Fibroblast of peridontal ligament (primary cell): ENCODE measurements around the gene SIX3.

Experiments
- DNase-seq: peaks from one replicate; pipeline ENCODE4 v3.0.0-alpha.2; 2010; ENCODE audit errors: extremely low read depth

SIX3 gene

DNA sequence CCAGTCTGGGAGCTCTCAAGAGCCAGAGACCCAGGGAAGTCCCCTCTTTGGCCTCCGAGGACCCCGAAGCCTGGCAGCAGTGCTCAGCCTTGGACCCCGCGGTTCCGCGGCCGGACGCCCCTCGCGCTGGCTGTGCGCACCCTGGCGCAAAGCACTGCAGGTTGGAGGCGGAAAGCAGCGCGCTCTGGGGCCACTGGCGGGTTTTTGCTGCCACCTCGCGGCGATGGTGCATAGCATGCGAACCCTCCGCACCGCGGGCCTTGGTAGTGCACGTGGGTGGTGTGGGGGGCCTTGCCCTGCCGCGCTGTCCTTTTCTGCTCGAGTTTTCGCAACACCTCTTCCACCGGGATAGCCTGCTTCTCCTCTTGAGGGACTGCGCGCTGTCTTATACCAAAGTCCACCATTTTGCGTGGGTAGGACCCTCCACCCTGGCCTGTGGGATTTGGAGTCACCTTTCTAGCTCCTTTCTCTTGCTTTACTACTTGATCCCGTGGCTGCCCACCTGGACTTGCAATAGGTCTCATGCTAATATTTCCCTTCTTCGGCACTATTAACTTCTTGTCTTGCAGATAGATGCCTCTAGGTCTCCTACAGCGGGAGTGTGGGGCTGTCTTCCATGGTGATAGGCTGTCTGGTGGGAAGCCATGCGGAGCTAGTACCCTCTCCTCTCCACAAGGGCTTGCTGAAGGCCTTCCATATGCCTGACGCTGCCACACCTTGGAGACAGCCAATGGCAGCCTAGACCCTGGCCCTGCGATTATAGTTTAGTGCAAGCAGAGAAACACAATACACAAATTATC is 14.3 kb downstream of the SIX3 start:
- DNase-seq: peak; percentile 64

DNA sequence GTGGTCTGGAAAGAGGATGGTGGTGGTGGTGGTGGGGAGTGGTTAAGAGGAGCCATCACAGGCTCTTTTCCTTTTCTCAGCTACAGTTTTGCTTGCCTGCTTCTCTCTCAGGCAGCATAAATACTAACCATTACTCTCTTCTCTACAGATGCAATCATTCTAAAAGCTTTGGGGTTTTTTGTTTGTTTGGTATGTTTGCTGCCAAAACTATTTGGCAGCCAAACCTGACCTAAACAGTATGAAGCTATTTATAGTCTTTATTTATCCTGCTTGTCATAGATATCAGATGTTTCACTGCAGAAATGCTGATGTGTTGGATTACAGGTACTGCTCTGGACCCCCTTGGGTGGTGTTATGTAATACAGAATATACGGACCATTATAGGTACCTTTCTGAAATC is 15.3 kb downstream of the SIX3 start:
- DNase-seq: peak; percentile 80

DNA sequence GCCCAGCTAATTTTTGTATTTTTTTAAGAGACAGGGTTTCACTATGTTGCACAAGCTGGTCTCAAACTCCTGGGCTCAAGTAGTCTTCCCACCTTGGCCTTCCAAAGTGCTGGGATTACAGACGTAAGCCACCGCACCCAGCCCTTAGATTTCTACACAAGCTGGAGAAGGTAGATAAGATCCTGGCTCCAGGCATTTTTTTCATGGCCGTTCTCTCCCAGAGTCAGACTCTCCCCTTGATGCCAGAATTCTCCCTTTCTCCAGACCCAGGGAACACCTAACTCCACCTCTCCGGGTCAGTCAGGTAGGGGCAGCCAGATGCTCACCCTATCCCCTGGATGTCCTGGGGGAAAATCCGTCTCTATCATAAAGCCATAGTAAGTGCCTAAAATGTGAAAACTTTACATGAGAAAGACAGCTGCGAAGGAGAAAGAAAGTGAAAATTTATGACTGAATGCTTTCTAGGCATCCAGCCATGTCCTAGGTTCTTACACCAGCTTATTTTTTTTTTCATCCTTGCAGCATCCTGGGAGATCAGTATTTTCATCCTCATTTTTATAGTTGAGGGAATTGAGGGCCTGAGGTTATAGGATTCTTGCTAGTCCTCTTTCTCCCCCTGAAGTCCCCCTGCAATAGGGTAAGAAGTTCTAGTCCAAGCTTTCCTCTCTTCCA is 16.3 kb downstream of the SIX3 start:
- DNase-seq: peak; percentile 71

DNA sequence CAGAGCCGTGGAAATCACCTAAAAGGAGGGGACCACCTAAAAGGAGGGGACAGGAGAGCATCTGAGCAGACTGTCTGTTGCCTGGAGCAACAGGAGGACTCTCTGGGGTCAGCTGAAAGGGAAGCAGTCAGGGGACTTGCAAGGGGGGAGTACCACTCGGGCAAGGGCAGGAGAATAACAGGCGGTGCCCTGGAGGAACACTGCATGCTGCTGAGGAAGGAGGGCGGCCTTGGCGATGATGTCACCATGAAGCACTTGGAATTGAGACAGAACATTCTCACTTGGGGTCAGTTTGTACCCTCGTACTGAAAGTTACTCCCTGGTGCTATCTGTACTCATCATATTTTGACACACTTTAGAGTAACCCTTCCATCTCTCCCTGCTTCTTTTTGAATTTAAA is 18.4 kb downstream of the SIX3 start:
- DNase-seq: no peak

DNA sequence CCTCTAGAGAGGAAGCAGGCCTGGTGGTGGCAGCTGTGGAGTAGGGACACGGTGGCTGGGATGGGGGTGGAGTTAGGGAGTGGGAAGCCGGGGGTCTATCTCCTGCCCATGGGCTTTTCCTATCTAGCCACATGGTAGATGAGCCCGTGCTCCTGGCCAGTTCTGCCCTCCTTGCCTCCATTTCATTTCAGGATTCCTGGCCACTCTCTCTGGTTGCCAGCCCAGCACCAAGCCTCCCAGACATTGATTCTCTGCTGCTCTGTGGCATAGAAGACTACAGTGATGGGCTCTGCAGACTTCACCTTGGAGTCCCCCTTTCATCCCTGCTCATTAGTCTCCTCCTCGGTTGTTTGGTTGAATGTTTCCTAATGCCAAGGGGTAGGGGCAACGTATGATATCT is 19.4 kb downstream of the SIX3 start:
- no peak for DNase-seq

DNA sequence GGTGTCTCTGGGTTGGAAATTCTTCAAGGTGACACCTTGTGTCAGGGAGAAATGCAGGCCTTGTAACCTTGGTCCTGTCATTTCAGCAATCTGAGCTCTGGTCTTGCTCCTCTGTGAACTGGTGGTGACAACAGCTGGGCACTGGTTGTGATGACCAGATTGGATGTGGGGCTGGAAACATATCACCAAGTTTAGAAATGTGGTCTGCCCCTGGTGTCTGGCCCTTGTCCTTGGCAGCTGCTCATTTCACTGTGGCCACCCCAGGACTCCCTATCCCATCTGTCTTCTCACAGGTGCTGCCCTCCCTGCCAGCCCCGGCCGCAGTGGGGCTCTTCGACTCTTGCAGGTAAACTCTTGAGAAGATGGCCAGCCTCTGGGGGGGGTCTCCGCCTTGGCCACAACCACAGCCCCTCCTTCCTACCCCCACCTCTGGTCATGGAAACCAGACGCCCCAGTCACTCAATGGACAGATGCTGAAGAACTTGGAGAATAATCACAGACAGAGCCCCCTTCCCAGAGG is 20.7 kb downstream of the SIX3 start:
- DNase-seq: no peak

DNA sequence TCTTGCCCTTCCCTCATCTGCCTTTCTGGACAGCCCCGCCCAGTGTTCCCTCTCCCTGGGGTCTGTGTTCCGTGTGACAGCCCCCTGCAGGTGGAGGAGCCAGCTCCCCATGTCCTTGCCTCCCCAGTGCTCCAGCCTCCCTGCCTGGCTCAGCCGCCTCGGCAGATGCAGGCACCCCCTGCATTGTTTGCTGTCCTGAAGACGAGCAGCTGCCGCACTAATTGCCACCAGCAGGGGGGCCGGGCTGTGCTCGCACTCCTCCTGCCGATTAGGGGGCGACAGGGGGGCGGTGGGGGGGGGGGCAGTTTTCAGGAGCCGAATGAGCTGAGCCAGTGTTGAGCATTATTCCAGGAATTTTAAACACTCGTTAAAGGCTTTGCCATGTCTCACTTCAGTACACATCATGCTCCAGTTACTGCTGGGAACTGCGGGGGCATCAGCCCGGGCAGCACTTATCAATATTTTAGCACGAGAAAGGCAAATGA is 23.3 kb downstream of the SIX3 start:
- peak; percentile 36 for DNase-seq

DNA sequence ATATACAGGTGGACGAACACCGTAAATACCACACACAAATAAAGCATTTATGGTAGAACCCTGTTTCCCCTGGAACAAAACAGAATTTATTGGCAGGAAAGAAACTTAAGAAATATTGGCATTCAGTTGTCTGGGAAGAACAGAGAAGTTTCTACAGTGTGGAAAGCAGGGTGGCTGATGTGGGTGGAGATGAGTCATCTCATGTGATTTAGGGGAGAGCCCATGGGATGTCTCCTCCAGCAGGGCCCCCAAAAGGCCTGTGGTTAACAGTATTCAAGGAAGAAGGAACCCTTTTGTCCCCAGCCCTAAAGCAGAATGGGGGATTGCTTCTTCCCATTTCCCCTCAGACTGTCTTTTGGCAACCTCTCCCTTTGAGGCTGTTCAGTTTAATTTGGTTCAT is 24.2 kb downstream of the SIX3 start:
- DNase-seq: peak; percentile 53

DNA sequence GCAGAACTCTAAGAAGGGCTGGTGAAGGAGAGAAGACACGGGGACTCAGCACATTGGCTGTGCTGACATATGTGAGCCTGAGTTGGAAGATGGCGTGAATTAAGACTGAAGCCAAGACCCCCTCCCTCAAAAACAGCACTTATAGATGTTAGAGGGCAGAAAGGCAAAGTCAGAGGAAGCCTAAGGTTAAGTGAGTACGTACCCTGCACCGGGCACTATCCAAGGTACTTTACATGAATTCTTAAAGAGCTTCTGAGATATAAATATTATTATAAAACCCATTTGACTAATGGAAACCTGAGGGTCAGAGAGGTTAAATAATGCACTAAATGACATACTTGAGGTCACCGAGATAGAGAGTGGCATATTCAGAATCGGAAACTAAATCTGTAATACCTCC is 25.6 kb downstream of the SIX3 start:
- no peak for DNase-seq

DNA sequence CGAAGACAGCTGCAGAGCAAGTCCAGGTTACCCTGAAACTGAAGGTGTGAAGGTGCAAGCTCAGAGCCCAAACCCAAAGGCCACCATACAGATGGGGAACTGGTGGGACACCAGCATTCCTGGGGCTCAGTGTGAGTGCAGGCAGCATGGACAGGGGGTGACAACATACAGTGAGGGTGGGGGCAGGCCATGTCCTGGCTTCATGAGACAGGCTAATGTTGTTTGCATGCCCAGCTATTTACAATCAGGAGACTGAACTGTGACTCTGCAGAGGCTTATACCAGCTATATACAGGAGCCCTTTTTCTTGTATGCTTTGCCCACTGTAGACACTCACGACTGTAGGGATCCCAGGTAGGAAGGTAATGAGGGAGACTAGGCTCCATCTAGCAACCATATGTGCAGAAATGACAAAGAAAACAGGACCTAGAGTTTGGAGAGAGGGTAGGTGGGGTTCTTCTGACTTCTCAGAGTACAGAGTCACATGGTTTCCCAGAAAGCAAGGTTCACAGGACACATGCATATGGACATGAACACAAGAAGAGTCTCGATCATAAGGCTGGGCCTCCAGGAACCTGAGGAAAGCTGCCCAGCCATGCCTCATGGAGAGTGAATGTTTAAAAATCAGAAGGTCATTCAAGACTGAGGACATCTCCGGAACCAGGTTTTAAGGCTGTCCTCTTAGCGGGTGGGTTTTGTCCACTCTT is 26.4 kb downstream of the SIX3 start:
- DNase-seq: no peak

DNA sequence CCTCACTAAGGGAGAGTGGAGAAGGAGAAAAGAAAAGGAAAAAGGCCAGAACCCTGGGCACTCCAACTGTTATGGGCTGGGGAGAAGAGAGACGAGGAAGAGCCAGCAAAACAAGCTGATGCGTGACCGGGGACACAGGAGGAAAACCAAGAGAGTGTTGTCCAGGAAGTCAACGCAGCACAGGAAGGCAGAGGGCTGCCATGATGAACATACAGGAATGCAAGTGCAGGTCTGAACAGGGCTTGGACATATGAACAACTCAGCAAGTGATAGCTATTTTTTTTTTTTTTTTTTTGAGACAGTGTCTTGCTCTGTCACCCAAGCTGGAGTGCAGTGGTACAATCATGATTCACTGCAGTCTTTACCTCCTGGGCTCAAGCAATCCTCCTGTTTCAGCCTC is 28.4 kb downstream of the SIX3 start:
- DNase-seq: no peak

DNA sequence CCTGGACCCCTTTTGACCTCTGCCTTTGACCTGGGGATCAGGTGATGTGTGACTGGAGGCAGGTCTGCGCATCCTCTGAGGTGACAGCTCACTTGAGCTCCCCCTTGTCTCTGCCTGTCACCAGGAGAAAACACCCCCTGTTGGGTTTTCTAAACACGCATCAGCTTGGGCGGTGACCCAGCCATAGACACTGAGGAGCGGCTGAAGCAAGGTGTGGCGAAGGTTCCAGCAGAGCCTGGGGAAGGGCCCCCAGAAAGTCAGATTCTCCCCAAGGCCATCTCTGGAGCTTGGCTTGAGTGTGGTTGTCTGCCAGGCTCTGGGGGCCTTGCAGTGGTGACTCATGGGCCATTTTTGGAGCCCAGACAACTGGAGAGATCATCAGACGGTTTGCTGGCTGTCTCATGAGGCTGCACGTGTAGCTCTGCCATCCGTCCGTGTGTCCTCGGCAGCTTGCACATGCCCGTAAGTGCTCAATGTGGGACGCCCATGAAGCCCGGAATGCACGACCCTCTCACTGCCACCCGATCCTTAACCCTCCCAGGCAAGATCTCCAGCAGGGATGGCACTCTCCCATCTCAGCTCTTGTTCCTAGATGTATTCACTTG is 29.4 kb downstream of the SIX3 start:
- DNase-seq: no peak

DNA sequence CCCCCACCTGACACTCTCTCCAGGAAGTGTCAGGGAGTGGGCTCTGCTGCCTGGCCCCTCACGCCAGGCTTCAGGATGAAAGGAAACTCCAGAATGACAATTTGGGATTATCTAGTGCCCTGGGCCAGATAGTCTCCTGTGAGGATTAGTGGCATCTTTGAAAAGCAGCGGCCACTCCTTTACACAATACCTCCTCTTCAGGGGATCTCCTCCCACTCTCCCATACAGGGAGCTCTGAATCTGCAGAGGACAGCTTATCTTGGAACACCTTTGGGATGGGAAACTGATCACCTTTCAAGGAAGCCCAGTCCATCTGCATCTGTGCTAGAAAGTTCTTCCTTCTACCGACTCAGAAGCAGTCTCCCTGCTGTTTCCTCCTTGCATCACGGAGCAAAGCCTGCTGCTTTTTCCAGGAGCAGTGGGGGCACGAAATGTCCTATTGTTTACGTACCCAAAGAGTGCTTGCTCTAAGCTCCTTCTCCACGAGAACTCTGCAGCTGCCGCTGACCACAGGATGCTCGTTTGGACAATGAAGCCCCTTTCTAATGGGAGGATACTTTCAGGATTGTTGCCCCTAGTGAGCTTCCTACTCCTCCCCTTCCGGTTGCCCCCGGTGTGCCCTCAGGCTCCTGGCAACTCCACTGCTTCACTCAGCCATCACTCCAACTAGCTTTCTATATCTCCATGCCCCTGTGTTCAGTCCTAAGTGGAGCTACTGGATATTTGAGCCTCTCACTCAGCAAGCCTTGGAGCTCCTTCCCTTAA is 31.5 kb downstream of the SIX3 start:
- DNase-seq: no peak

DNA sequence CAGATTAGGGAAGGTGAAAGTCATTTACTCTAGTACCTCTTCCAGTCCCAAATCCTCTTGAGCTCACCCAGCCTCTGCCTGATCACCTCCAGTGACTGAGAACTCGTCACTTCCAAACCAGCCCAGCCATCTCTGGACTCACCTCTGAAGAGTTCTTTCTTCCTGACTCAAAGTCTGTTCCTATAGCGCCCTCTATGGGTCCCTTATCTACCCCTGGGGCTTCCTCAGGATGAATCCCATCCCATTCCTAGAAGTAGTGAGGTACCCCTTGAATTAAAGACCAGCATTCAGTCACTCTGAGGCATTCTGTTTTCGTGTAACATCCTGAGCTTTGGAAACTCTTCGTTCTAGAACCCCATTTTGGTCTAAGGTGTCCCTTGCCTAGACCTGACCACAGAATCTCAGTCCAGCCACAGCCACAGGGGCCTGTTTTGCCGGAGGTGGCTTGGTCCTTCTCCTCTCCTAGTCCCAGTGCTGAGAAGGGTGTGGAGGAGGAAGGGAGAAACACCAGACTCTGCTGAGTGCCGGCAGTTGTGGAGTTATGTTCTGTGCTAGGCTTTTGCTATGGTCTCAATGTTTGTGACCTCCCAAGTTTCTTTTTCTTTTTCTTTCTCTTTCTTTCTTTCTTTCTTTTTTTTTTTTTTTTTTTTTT is 32.7 kb downstream of the SIX3 start:
- peak; percentile 74 for DNase-seq

DNA sequence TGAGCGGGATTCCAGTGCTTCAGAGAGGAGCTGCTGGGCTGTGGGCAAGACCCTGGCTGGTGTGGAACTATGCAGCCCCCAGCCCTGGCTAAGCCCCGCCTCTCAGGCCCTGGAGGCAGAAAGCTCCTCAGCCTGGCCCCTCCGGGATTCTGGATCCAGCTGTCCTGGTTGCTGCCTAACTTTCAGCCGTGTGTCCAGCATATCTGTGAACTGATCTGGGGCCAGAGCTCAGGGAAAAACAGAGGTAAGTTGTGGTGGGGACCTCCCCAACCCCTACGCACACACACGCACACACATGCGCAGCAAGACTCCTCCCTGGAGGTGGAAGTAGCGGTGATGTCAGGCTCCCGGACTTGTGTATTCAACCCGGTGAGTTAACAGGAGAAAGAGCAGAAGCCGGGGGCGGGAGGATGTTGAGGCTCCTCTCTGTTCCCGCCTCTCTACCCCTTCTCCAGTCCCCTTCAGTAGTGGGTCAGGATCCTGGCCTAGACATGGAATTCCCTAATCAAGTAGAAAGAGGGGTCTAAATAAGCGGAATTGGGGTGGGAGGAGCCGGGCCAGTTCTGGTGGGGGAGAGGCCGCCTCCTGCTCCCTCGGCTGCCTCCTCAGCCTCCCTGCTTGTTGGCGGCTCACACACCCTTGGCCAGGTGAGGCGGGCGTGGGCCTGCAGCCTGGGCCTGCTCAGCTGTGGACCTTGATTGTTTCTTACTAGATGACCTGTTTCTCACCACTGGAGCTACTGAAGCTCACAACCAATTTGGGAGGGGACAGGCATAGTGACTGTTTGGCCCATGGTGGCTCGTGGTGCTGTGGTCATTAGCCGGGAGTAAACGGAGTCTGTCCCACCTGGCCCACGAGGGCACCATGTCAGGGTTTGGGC is 34.3 kb downstream of the SIX3 start:
- no peak for DNase-seq

DNA sequence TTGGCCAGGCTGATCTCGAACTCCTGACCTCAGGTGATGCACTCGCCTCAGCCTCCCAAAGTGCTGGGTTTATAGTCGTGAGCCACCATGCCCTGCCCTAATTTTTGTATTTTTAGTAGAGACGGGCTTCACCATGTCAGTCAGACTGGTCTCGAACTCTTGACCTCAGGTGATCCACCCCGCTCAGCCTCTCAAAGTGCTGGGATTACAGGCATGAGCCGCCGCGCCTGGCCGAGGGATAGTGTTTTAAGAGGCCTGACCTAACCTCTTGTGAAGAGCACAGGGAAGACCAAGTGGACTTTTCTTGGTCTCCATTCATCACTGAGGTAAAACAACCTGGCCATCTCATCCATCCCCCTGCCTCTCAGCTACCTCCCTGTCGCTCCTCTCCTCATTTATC is 38.1 kb downstream of the SIX3 start:
- DNase-seq: no peak

DNA sequence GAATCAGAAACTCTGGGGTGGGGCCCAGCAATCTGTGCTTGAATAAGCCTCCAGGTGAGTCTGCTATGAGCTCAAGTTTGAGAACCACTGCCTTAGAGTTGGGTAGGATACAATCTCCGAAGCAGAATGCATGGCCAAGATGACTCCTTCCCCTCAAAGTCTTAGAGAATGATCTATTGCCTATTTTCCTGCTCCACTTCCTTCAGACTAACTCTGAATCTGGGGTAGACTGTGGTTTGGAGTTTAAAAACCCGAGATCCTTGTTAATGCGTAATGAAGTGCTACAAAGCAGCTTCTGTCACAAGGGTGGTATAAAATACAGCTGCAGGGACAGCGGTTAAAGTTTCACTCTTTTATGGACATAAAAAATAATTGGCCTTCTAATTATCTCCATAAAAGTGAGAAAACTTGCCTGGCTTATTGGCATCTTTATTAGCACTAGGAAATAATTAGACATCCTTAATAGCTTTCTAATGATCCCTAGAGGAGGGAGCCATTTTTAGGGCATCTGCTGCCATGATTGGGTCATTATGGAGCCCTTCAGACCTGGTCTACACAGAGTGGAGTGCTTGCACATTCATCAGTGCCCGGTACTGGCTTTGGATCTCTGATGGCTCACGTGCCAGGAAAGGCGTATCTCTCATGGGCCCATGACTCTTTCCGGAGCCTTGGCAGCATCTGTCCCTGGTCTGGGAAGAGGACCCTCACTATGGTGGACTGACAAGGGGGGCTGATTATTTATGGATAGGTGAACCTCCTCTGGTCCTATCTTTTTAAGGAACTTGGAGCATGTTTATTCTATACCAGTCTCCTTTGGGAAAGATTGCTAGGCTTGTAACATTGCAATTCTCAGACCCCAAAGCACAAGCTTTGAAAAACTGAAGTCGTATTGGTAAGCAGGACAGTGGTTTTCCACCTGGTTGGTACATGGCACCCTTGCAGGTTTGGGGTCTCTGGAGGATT is 39.5 kb downstream of the SIX3 start:
- no peak for DNase-seq

DNA sequence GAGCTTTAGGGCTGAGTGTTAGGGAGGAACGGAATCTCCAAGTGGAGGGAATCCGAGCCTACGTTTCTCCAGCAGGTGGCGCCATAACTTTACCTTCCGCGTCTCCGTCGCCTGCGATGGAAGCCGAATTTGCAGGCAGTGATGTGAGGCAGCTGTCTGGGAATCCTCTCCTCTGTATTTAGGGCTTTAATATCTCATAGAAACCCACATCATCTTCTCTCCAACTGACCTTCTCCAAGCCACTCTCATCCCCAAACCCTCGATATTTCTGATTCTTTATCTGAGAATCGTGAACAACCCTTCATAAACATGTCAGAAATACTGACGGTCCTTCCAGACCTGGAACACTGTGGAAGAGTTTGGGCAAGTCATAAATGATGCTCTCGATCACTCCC is 40.2 kb downstream of the SIX3 start:
- DNase-seq: peak; percentile 84
